GM18907 (cell line): ENCODE results near the gene MTHFR.

Experiments used
- ATAC-seq: cut with Tn5 transposase; IDR thresholded peaks from one replicate; pipeline ENCODE4 v1.9.1; 2021; ENCODE audit warnings: mild to moderate bottlenecking, moderate library complexity; ENCODE audit not compliant: unreplicated experiment

The MTHFR gene

GRCh38 chr1:11783556-11783955 lies 22.2 kb downstream of the MTHFR start:
- ATAC-seq: no peak

GRCh38 chr1:11782127-11782708 lies 23.5 kb downstream of the MTHFR start:
- no peak for ATAC-seq

GRCh38 chr1:11781297-11781696 lies 24.5 kb downstream of the MTHFR start:
- ATAC-seq: no peak

GRCh38 chr1:11780380-11781147 lies 25.2 kb downstream of the MTHFR start:
- no peak for ATAC-seq

GRCh38 chr1:11779715-11780379 lies 25.9 kb downstream of the MTHFR start:
- ATAC-seq: no peak

GRCh38 chr1:11778844-11779623 lies 26.7 kb downstream of the MTHFR start:
- ATAC-seq: no peak

GRCh38 chr1:11778336-11778735 lies 27.4 kb downstream of the MTHFR start:
- ATAC-seq: no peak

GRCh38 chr1:11777658-11778322 lies 28.0 kb downstream of the MTHFR start:
- ATAC-seq: no peak

GRCh38 chr1:11774753-11775152 lies 31.0 kb downstream of the MTHFR start:
- no peak for ATAC-seq

- no peak for ATAC-seq
Observed at GRCh38 chr1:11772458-11772857, 33.3 kb downstream of the MTHFR start.

- ATAC-seq: no peak
Observed at GRCh38 chr1:11771481-11772043, 34.2 kb downstream of the MTHFR start.

GRCh38 chr1:11770011-11770410 lies 35.8 kb downstream of the MTHFR start:
- no peak for ATAC-seq

- no peak for ATAC-seq
Observed at GRCh38 chr1:11769274-11769673, 36.5 kb downstream of the MTHFR start.

GRCh38 chr1:11768821-11769220 lies 36.9 kb downstream of the MTHFR start:
- ATAC-seq: no peak

- ATAC-seq: no peak
Observed at GRCh38 chr1:11767922-11768704, 37.7 kb downstream of the MTHFR start.

- ATAC-seq: no peak
Observed at GRCh38 chr1:11766429-11766776, 39.4 kb downstream of the MTHFR start.

- ATAC-seq: no peak
Observed at GRCh38 chr1:11765661-11766428, 39.9 kb downstream of the MTHFR start.

- no peak for ATAC-seq
Observed at GRCh38 chr1:11764519-11764918, 41.2 kb downstream of the MTHFR start.

- no peak for ATAC-seq
Observed at GRCh38 chr1:11764115-11764514, 41.6 kb downstream of the MTHFR start.
